H1 (cell line): ENCODE measurements around the gene FSTL4. TPM values are rescaled to one million over a fixed set of nuclear protein-coding genes. Genes with fewer than 3 reads are reported as not detected.
A peak's percentile ranks its signal among the peaks of the same experiment; 100 is the strongest.

Source experiments
- CTCF ChIA-PET: fragments of 300-600 bp; sonication (Branson Sonifier 250); formaldehyde crosslinking; loops from one replicate; lab custom pipeline; 2021; ENCODE audit not compliant: partially characterized antibody; lab: Charles Lee
- POLR2A ChIA-PET: fragments of 300-600 bp; sonication (Branson Sonifier 250); formaldehyde crosslinking; loops from one replicate; lab custom pipeline; 2021; ENCODE audit warnings: inconsistent platforms; ENCODE audit not compliant: partially characterized antibody; lab: Charles Lee
- DNase-seq, 2 experiments: peaks; one replicate each; pipeline versions ENCODE4 v3.0.0 to v3.0.0-alpha.2; 2010 to 2022; ENCODE audit warnings: low spot score in 2 of 2, low read depth in 1 of 2, mixed read lengths in 1 of 2
- FAIRE-seq: peaks from 2 replicates; lab custom pipeline; 2011; peaks lifted over from hg19 to GRCh38; lab: Jason Lieb, UNC
- H2AFZ ChIP-seq: 2 replicates; pipeline ENCODE4 v1.8.1; 2012; ENCODE audit warnings: low read length, inconsistent platforms
- H2AK5ac ChIP-seq: 2 replicates; pipeline ENCODE4 v1.6.1; 2013; ENCODE audit warnings: low read depth, low read length
- H2BK120ac ChIP-seq: replicated peaks from 2 replicates; pipeline ENCODE3; 2013; ENCODE audit warnings: low read depth, low read length, inconsistent platforms
- H2BK12ac ChIP-seq: 2 replicates; pipeline ENCODE4 v1.6.1; 2013; ENCODE audit warnings: low read depth, low read length
- H2BK15ac ChIP-seq: 2 replicates; pipeline ENCODE4 v1.6.1; 2013; ENCODE audit warnings: low read length
- H2BK20ac ChIP-seq: 2 replicates; pipeline ENCODE4 v1.6.1; 2013; ENCODE audit warnings: low read length
- H2BK5ac ChIP-seq: 2 replicates; pipeline ENCODE4 v1.6.1; 2013; ENCODE audit warnings: low read depth, low read length
- H3K14ac ChIP-seq: 2 replicates; pipeline ENCODE4 v1.6.1; 2013; ENCODE audit warnings: inconsistent platforms; ENCODE audit not compliant: insufficient read length
- H3K18ac ChIP-seq: 2 replicates; pipeline ENCODE4 v1.6.1; 2013; ENCODE audit warnings: low read length; ENCODE audit errors: extremely low read depth
- H3K23ac ChIP-seq: 2 replicates; pipeline ENCODE4 v1.6.1; 2013; ENCODE audit warnings: inconsistent platforms; ENCODE audit not compliant: insufficient read length
- H3K23me2 ChIP-seq: 2 replicates; pipeline ENCODE4 v1.6.1; 2013; ENCODE audit warnings: low read depth, low read length
- H3K27ac ChIP-seq: 2 replicates; pipeline ENCODE4 v1.6.1; 2011; ENCODE audit warnings: low read depth, low read length, inconsistent platforms
- H3K27me3 ChIP-seq, 4 experiments: replicated peaks in 1 of 4; 1 replicate in 1 of 4; 2 replicates in 3 of 4; pipeline versions ENCODE4 v1.6.1 to v1.8.1; 2011 to 2013; ENCODE audit warnings: low read length in 3 of 4, mild to moderate bottlenecking in 3 of 4, inconsistent platforms in 2 of 4, mixed read lengths in 2 of 4, moderate library complexity in 1 of 4; ENCODE audit not compliant: control insufficient read depth in 3 of 4, insufficient read depth in 3 of 4; ENCODE audit errors: extremely low read depth in 1 of 4
- H3K36me3 ChIP-seq, 4 experiments: 2 replicates each; pipeline versions ENCODE4 v1.6.1 to v1.8.1; 2011 to 2013; ENCODE audit warnings: mild to moderate bottlenecking in 4 of 4, low read length in 3 of 4, moderate library complexity in 2 of 4, control low read depth in 1 of 4, inconsistent platforms in 1 of 4; ENCODE audit not compliant: insufficient read depth in 4 of 4, control insufficient read depth in 2 of 4
- H3K4ac ChIP-seq: replicated peaks from 2 replicates; pipeline ENCODE3; 2013; ENCODE audit warnings: low read length, low read depth, mixed read lengths, inconsistent platforms; ENCODE audit not compliant: insufficient read length
- H3K4me1 ChIP-seq, 4 experiments: replicated peaks in 1 of 4; 1 replicate in 1 of 4; 2 replicates in 3 of 4; pipeline versions ENCODE4 v1.6.1 to v1.8.1; 2011 to 2013; ENCODE audit warnings: low read length in 3 of 4, inconsistent platforms in 2 of 4, mixed read lengths in 1 of 4; ENCODE audit not compliant: insufficient read depth in 4 of 4, control insufficient read depth in 3 of 4
- H3K4me2 ChIP-seq, 2 experiments: 2 replicates each; pipeline versions ENCODE4 v1.6.1 to v1.8.1; 2011 to 2013; ENCODE audit warnings: low read depth in 2 of 2, low read length in 2 of 2, control low read depth in 1 of 2, inconsistent platforms in 1 of 2, mild to moderate bottlenecking in 1 of 2; ENCODE audit not compliant: insufficient read depth in 1 of 2
- H3K4me3 ChIP-seq, 4 experiments: fragments of 200-600, 300-600 bp in 1 of 4; sonication (generic), shearing (Covaris generic), sonication (Bioruptor Twin) in 1 of 4; 2 replicates each; pipeline versions ENCODE4 v1.5.1 to v1.8.1; 2011 to 2016; ENCODE audit warnings: low read length in 4 of 4, low read depth in 3 of 4, control low read depth in 2 of 4, inconsistent platforms in 2 of 4, mild to moderate bottlenecking in 2 of 4, mixed read lengths in 1 of 4, moderate library complexity in 1 of 4; ENCODE audit not compliant: insufficient read depth in 2 of 4; ENCODE audit errors: extremely low read depth in 1 of 4
- H3K56ac ChIP-seq: replicated peaks from 2 replicates; pipeline ENCODE3; 2013; ENCODE audit warnings: low read depth, mild to moderate bottlenecking, mixed read lengths, low read length, inconsistent platforms; ENCODE audit not compliant: insufficient read length
- H3K79me1 ChIP-seq: 2 replicates; pipeline ENCODE4 v1.6.1; 2013; ENCODE audit warnings: low read depth, low read length, control low read depth
- H3K79me2 ChIP-seq, 2 experiments: 2 replicates each; pipeline versions ENCODE4 v1.6.1 to v1.8.1; 2012 to 2013; ENCODE audit warnings: low read length in 2 of 2, mild to moderate bottlenecking in 2 of 2, inconsistent platforms in 1 of 2; ENCODE audit not compliant: insufficient read depth in 2 of 2, control insufficient read depth in 1 of 2
- H3K9ac ChIP-seq, 4 experiments: replicated peaks in 1 of 4; 1 replicate in 1 of 4; 2 replicates in 3 of 4; pipeline versions ENCODE4 v1.6.1 to v1.8.1; 2011 to 2013; ENCODE audit warnings: low read depth in 3 of 4, low read length in 3 of 4, control low read depth in 2 of 4, mild to moderate bottlenecking in 2 of 4, moderate library complexity in 2 of 4, inconsistent platforms in 1 of 4; ENCODE audit errors: extremely low read depth in 1 of 4
- H3K9me3 ChIP-seq, 2 experiments: 2 replicates each; pipeline versions ENCODE4 v1.6.1 to v1.8.1; 2012 to 2013; ENCODE audit warnings: mild to moderate bottlenecking in 2 of 2, moderate library complexity in 2 of 2, control low read depth in 1 of 2, inconsistent platforms in 1 of 2, low read depth in 1 of 2, low read length in 1 of 2, mixed read lengths in 1 of 2; ENCODE audit not compliant: insufficient read depth in 2 of 2
- H4K20me1 ChIP-seq, 2 experiments: replicated peaks in 1 of 2; 2 replicates each; pipeline versions ENCODE3 to v1.8.1; 2011 to 2013; ENCODE audit warnings: inconsistent platforms in 2 of 2, low read length in 2 of 2, mild to moderate bottlenecking in 1 of 2; ENCODE audit not compliant: insufficient read depth in 2 of 2, control insufficient read depth in 1 of 2
- H4K5ac ChIP-seq: 2 replicates; pipeline ENCODE4 v1.6.1; 2013; ENCODE audit warnings: low read length, low read depth, mixed read lengths, inconsistent platforms; ENCODE audit not compliant: insufficient read length
- H4K8ac ChIP-seq: 2 replicates; pipeline ENCODE4 v1.8.0; 2013; ENCODE audit warnings: mild to moderate bottlenecking, moderate library complexity, low read length, inconsistent platforms; ENCODE audit not compliant: insufficient read depth; ENCODE audit errors: extremely low read depth
- H4K91ac ChIP-seq: replicated peaks from 2 replicates; pipeline ENCODE3; 2013; ENCODE audit warnings: low read length, mixed read lengths, inconsistent platforms; ENCODE audit not compliant: insufficient read length
- CBX8 ChIP-seq: fragments of 300-800, 300-1000 bp; sonication (generic); IDR thresholded peaks from 2 replicates; pipeline ENCODE4 v1.7.1; 2016; ENCODE audit warnings: low read depth, low read length, borderline replicate concordance
- POLR2AphosphoS5 ChIP-seq: IDR thresholded peaks from 2 replicates; pipeline ENCODE4 v1.6.1; 2011; ENCODE audit warnings: low read depth, low read length
- RAD21 ChIP-seq, 2 experiments: IDR thresholded peaks in 1 of 2; conservative IDR thresholded peaks in 1 of 2; 2 replicates each; pipeline ENCODE4 v1.6.1; 2011; ENCODE audit warnings: low read depth in 2 of 2, low read length in 2 of 2, improper control_type of control experiment in 1 of 2, inconsistent platforms in 1 of 2, mild to moderate bottlenecking in 1 of 2, moderate library complexity in 1 of 2
- TEAD4 ChIP-seq: IDR thresholded peaks from 2 replicates; pipeline ENCODE4 v1.6.1; 2012; ENCODE audit warnings: low read depth, low read length, inconsistent platforms, mixed read lengths
- WGBS, 2 experiments: shearing (Covaris generic) in 1 of 2; methylation state at CpG; one replicate each; pipeline versions ENCODE4 v1.1.6 to v1.1.7; 2013 to 2015; ENCODE audit warnings: low lambda C conversion rate in 2 of 2, mixed read lengths in 2 of 2, inconsistent platforms in 1 of 2, low coverage in 1 of 2, missing lambda C conversion rate in 1 of 2; ENCODE audit not compliant: insufficient replicate concordance in 2 of 2, insufficient coverage in 1 of 2, insufficient read length in 1 of 2; ENCODE audit errors: extremely low coverage in 1 of 2, missing lambda C conversion rate in 1 of 2; 5-methylcytosine and 5-hydroxymethylcytosine counted together
- polyA plus RNA-seq, 7 experiments: library from polyadenylated mRNA; depleted of rRNA in 3 of 7; stranded (reverse) in 5 of 7; unstranded in 2 of 7; fragments of >200 nt in 5 of 7; fragments of 200-250 nt in 2 of 7; gene quantifications; 1 replicate in 5 of 7; 2 replicates in 1 of 7; 4 replicates in 1 of 7; pipeline versions ENCODE4 v1.2.1 to v1.2.3, GENCODE V29; 2011 to 2013; ENCODE audit warnings: missing spikeins in 2 of 7, mixed read lengths in 2 of 7
- total RNA-seq: library from RNA; stranded (reverse); fragmentation: NEBNext Ultra II Directional; extraction: Animal tissue kit (Norgen Biotek cat#: 25700); gene quantifications from 2 replicates; pipeline ENCODE4 v1.2.1, GENCODE V29; 2021
- TF ChIP-seq, protein P1 (sequence below), 3 experiments: IDR thresholded peaks; 1 replicate in 2 of 3; 2 replicates in 1 of 3; pipeline versions ENCODE4 v1.5.1 to v1.6.1; 2011; ENCODE audit warnings: low read length in 3 of 3, mild to moderate bottlenecking in 3 of 3, inconsistent platforms in 2 of 3, low read depth in 1 of 3, moderate library complexity in 1 of 3; ENCODE audit not compliant: insufficient read depth in 1 of 3; ENCODE audit errors: control extremely low read depth in 1 of 3
- TF ChIP-seq, protein P2 (sequence below): IDR thresholded peaks from 2 replicates; pipeline ENCODE4 v1.6.1; 2012; ENCODE audit warnings: inconsistent platforms
- TF ChIP-seq, protein P3 (sequence below): IDR thresholded peaks from 2 replicates; pipeline ENCODE4 v1.6.1; 2012; ENCODE audit warnings: low read length, inconsistent platforms

The FSTL4 gene
- total and polyA plus RNA-seq, 2 of the 8 experiments (the other 6 are each of a cell fraction or from before 2014, with no cell fraction given), result 3.1 to 4.1 TPM

DNA sequence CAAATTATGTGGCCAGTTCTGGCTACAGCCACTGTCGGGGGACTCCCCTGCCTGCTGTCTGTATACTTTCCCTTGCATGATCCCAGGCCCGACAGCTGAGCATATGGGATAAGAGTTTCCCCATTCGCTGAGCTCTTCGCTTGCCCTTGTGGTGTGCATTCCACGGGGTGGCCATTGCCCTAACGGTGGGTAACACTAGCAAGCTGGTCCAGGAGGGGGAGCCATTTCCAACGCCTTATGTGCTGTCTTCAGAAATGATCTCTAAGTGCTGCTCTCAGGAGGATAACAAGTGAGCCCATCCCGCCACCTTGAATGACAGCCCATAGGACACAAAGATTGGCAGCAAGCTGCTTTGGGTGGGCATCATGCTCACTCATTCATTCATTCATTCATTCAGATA, 190.9 kb downstream of the FSTL4 start:
- H4K5ac ChIP-seq, result no peak overlapping the region
- no peak overlapping the region for H3K18ac ChIP-seq
- H2BK15ac ChIP-seq, result no peak overlapping the region
- H3K27ac ChIP-seq, result no peak overlapping the region
- no peak overlapping the region for H4K8ac ChIP-seq
- no peaks in the 10 kb centered on the region for H3K79me2 ChIP-seq
- H3K9me3 ChIP-seq, result no peaks in the 10 kb centered on the region
- H4K91ac ChIP-seq, result no peak overlapping the region
- DNase-seq (peak; percentile 49 to 85), FAIRE-seq (peak; percentile 82)
- no peak overlapping the region for H2BK20ac ChIP-seq
- H2AK5ac ChIP-seq, result peak overlapping the region; percentile 70
- H3K4me3 ChIP-seq, result no peak overlapping the region
- H3K9ac ChIP-seq, result no peak overlapping the region
- H3K23me2 ChIP-seq, result no peaks in the 10 kb centered on the region
- ChIA-PET CTCF (interaction anchor here (0.6 to 11.6 kb wide), 65 partner anchors 9 to 541 kb away, joined by 3 to 218 read pairs (median 4); partner anchors contain the start of gene FSTL4), POLR2A (no interaction called here)
- no peak overlapping the region for H3K4me2 ChIP-seq
- H2BK120ac ChIP-seq, result no peak overlapping the region
- peaks cover 5 to 18% (median 12%) of the 10 kb centered on the region in 4 experiments for H3K4me1 ChIP-seq
- no peak overlapping the region for H2BK5ac ChIP-seq
- H2BK12ac ChIP-seq, result no peak overlapping the region
- H3K79me1 ChIP-seq, result no peaks in the 10 kb centered on the region
- H2AFZ ChIP-seq, result no peak overlapping the region
- peaks cover 3 to 10% (median 7%) of the 10 kb centered on the region in 4 experiments for H3K27me3 ChIP-seq
- no peaks in the 10 kb centered on the region for H4K20me1 ChIP-seq
- no peak overlapping the region for H3K56ac ChIP-seq
- H3K4ac ChIP-seq, result no peak overlapping the region
- H3K36me3 ChIP-seq, result no peaks in the 10 kb centered on the region
- H3K23ac ChIP-seq, result no peak overlapping the region
- no peak overlapping the region for H3K14ac ChIP-seq
- WGBS, 2 experiments, result 56% methylated on average over 8 of the region's 8 CpGs; no CpG with 5 or more reads in 1 of the 2 experiments
- TF ChIP-seq, protein P1, sequence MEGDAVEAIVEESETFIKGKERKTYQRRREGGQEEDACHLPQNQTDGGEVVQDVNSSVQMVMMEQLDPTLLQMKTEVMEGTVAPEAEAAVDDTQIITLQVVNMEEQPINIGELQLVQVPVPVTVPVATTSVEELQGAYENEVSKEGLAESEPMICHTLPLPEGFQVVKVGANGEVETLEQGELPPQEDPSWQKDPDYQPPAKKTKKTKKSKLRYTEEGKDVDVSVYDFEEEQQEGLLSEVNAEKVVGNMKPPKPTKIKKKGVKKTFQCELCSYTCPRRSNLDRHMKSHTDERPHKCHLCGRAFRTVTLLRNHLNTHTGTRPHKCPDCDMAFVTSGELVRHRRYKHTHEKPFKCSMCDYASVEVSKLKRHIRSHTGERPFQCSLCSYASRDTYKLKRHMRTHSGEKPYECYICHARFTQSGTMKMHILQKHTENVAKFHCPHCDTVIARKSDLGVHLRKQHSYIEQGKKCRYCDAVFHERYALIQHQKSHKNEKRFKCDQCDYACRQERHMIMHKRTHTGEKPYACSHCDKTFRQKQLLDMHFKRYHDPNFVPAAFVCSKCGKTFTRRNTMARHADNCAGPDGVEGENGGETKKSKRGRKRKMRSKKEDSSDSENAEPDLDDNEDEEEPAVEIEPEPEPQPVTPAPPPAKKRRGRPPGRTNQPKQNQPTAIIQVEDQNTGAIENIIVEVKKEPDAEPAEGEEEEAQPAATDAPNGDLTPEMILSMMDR (IDR thresholded peaks at IDR 0.05; ENCODE audit: control extremely low read depth in 1 of 3, insufficient read depth in 1 of 3, low read depth in 1 of 3, low read length in 3 of 3), result peak; percentile 84 to 95 (median 85)
- TF ChIP-seq TEAD4 (peak; percentile 84; the same call in 1 of the 2 replicates), CBX8 (no peak), RAD21 (IDR thresholded peaks at IDR 0.05 in 1 of 2, conservative IDR thresholded peaks at IDR 0.05 in 1 of 2; ENCODE audit: low read depth in 2 of 2, low read length in 2 of 2) (peak; percentile 77 to 80), POLR2AphosphoS5 (no peak)
- TF ChIP-seq, protein P2, sequence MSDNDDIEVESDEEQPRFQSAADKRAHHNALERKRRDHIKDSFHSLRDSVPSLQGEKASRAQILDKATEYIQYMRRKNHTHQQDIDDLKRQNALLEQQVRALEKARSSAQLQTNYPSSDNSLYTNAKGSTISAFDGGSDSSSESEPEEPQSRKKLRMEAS, result 0 out of 2 replicates have a peak, but pooled peaks have one; percentile 21
- TF ChIP-seq, protein P3, sequence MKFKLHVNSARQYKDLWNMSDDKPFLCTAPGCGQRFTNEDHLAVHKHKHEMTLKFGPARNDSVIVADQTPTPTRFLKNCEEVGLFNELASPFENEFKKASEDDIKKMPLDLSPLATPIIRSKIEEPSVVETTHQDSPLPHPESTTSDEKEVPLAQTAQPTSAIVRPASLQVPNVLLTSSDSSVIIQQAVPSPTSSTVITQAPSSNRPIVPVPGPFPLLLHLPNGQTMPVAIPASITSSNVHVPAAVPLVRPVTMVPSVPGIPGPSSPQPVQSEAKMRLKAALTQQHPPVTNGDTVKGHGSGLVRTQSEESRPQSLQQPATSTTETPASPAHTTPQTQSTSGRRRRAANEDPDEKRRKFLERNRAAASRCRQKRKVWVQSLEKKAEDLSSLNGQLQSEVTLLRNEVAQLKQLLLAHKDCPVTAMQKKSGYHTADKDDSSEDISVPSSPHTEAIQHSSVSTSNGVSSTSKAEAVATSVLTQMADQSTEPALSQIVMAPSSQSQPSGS, result no peak
